Hepatocyte (in vitro differentiated cells): ENCODE data around the gene PRLH. TPM values are rescaled to one million over a fixed set of nuclear protein-coding genes. Genes with fewer than 3 reads are reported as not detected.

Source experiments
- DNase-seq: peaks from one replicate; pipeline ENCODE4 v3.0.0-alpha.2; 2016; ENCODE audit warnings: low spot score
- H2AFZ ChIP-seq: fragments of 200-600 bp; sonication (generic); 2 replicates; pipeline ENCODE4 v1.6.0; 2016; ENCODE audit warnings: antibody characterized with exemption, mild to moderate bottlenecking
- H3K27ac ChIP-seq: fragments of 200-600 bp; sonication (generic); 2 replicates; pipeline ENCODE4 v1.5.1; 2016; ENCODE audit warnings: mild to moderate bottlenecking
- H3K27me3 ChIP-seq: fragments of 200-600 bp; sonication (generic); 2 replicates; pipeline ENCODE4 v1.6.1; 2016
- H3K36me3 ChIP-seq: fragments of 200-600 bp; sonication (generic); replicated peaks from 2 replicates; pipeline ENCODE4 v1.5.1; 2016; ENCODE audit warnings: low read depth; ENCODE audit not compliant: insufficient read depth
- H3K4me1 ChIP-seq: fragments of 200-600 bp; sonication (generic); 2 replicates; pipeline ENCODE4 v1.5.1; 2016; ENCODE audit warnings: mild to moderate bottlenecking, moderate library complexity; ENCODE audit not compliant: insufficient read depth
- H3K4me2 ChIP-seq: fragments of 200-600 bp; sonication (generic); 2 replicates; pipeline ENCODE4 v1.6.0; 2016
- H3K4me3 ChIP-seq: fragments of 200-600 bp; sonication (generic); 2 replicates; pipeline ENCODE4 v1.5.1; 2016; ENCODE audit warnings: mild to moderate bottlenecking
- H3K79me2 ChIP-seq: fragments of 200-600 bp; sonication (generic); 2 replicates; pipeline ENCODE4 v1.6.0; 2017; ENCODE audit warnings: mild to moderate bottlenecking
- H3K9me2 ChIP-seq: fragments of 200-600 bp; sonication (generic); replicated peaks from 2 replicates; pipeline ENCODE4 v1.6.0; 2017; ENCODE audit warnings: mild to moderate bottlenecking; ENCODE audit not compliant: insufficient read depth
- H3K9me3 ChIP-seq: fragments of 200-600 bp; sonication (generic); 2 replicates; pipeline ENCODE4 v1.5.1; 2016; ENCODE audit warnings: low read depth, mild to moderate bottlenecking
- H4K20me1 ChIP-seq: fragments of 200-600 bp; sonication (generic); 2 replicates; pipeline ENCODE4 v1.6.0; 2016; ENCODE audit warnings: mild to moderate bottlenecking; ENCODE audit not compliant: insufficient read depth, poor library complexity, severe bottlenecking
- CTCF ChIP-seq: fragments of 200-600 bp; sonication (generic); IDR thresholded peaks from 2 replicates; pipeline ENCODE4 v1.5.1; 2016; ENCODE audit warnings: antibody characterized with exemption, mild to moderate bottlenecking; ENCODE audit not compliant: poor library complexity
- EZH2 ChIP-seq: fragments of 200-600 bp; sonication (generic); IDR thresholded peaks from 2 replicates; pipeline ENCODE4 v1.6.1; 2016; ENCODE audit warnings: antibody characterized with exemption, mild to moderate bottlenecking, borderline replicate concordance
- EZH2phosphoT487 ChIP-seq: fragments of 200-600 bp; sonication (generic); IDR thresholded peaks from one replicate; pipeline ENCODE4 v1.6.1; 2018; ENCODE audit warnings: antibody characterized with exemption, mild to moderate bottlenecking, low read depth, moderate library complexity; ENCODE audit not compliant: unreplicated experiment, severe bottlenecking
- WGBS: methylation state at CpG from one replicate; pipeline ENCODE4 v1.1.6; 2016; ENCODE audit warnings: low lambda C conversion rate; ENCODE audit errors: missing lambda C conversion rate; 5-methylcytosine and 5-hydroxymethylcytosine counted together
- polyA plus RNA-seq: library from polyadenylated mRNA; unstranded; fragments of >200 nt; fragmentation: Nextera tagmentation; extraction: Ambion mirVana; gene quantifications from 2 replicates; pipeline ENCODE4 v1.2.1, GENCODE V29; 2016
- total RNA-seq: library from RNA; depleted of rRNA; stranded (reverse); fragments of >200 nt; gene quantifications from 2 replicates; pipeline ENCODE4 v1.2.3, GENCODE V29; 2014

Gene PRLH
- total and polyA plus RNA-seq, 2 experiments from 2014 or later, result not detected

DNA sequence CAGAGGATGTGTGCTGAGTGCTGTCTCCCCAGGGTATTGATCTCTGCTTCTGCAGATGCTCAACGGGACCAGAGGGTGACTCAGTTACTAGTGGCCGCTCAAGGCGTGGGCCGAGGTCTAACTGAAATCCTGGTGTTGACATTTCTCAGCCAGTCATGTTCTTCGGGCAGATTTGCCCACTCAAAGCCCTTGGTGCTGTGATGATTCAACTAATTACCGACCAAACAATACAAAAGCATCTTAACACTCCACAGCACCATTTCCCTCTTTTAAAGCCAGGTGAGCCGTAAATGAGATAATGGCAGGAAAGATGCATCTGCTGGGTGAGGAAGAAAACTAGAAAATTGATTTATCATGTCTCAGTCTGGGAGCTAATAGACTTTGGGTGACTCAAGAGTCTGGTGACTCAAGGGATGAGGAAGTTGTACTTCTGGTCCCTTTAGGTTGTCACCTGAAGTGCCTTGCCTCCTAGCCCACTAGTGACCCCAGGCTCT is 32.7 kb upstream of the PRLH start:
- Histone ChIP-seq H3K9me2 (no peaks in the 10 kb centered on the region), H3K9me3 (no peaks in the 10 kb centered on the region), H3K27ac (no peak overlapping the region), H3K4me1 (no peaks in the 10 kb centered on the region), H3K79me2 (no peaks in the 10 kb centered on the region), H3K4me3 (no peak overlapping the region), H3K27me3 (no peaks in the 10 kb centered on the region), H2AFZ (no peak overlapping the region), H3K36me3 (no peaks in the 10 kb centered on the region), H4K20me1 (no peaks in the 10 kb centered on the region), H3K4me2 (no peak overlapping the region)
- DNase-seq, result no peak
- WGBS, result 68% methylated on average over 7 of the region's 7 CpGs
- no peak for TF ChIP-seq EZH2
- TF ChIP-seq CTCF, result no peak
- no peak for TF ChIP-seq EZH2phosphoT487

GRCh38 chr2:237534380-237534779 is 32.0 kb upstream of the PRLH start:
- 100% methylated on average over 1 of the region's 1 CpG for WGBS
- no peak for TF ChIP-seq EZH2phosphoT487
- TF ChIP-seq EZH2, result no peak
- no peak for TF ChIP-seq CTCF
- Histone ChIP-seq H3K9me2 (no peaks in the 10 kb centered on the region), H3K36me3 (no peaks in the 10 kb centered on the region), H2AFZ (no peak overlapping the region), H3K4me3 (no peak overlapping the region), H3K27ac (no peak overlapping the region), H4K20me1 (no peaks in the 10 kb centered on the region), H3K9me3 (no peaks in the 10 kb centered on the region), H3K27me3 (no peaks in the 10 kb centered on the region), H3K4me2 (no peak overlapping the region), H3K79me2 (no peaks in the 10 kb centered on the region), H3K4me1 (no peaks in the 10 kb centered on the region)
- DNase-seq, result no peak

DNA sequence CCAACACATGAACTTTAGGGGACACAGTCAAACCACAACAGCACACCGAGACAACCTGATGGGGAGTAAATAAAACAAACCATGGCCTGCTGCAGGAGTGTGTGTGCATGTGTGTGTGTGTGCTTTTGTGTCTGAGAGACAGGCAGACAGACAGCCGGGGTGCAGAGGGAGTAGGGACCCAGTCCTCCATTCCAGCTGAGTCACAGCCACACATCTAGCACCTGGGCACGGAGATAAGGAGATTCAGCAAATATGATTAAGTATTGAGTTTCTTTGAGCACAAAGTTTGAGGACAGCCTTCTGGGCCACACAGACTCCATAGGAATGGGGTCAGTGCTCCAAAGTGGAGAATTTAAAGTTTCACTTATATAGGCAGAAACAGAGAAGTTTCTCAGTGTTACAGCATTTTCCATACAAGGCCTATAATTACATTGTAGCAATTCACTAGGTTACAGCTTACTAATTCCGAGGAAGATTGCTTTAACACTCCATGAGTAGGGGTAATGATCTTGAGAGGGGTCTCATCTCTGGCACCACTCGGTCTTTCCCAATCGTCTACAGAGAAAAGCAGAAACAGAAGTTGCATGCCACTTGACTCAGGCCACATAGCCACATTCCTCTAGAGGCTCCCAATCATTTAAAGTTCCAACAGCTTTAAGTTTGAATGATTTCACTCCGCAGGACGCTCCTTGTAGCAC is 30.8 kb upstream of the PRLH start:
- Histone ChIP-seq H3K9me2 (no peaks in the 10 kb centered on the region), H3K4me1 (no peaks in the 10 kb centered on the region), H3K27me3 (no peaks in the 10 kb centered on the region), H3K4me3 (no peak overlapping the region), H3K36me3 (no peaks in the 10 kb centered on the region), H3K79me2 (no peaks in the 10 kb centered on the region), H3K27ac (no peak overlapping the region), H4K20me1 (no peaks in the 10 kb centered on the region), H2AFZ (no peak overlapping the region), H3K9me3 (no peaks in the 10 kb centered on the region), H3K4me2 (no peak overlapping the region)
- no peak for DNase-seq
- no peak for TF ChIP-seq EZH2phosphoT487
- no peak for TF ChIP-seq CTCF
- no peak for TF ChIP-seq EZH2
- WGBS, result 76% methylated on average over 8 of the region's 8 CpGs

DNA sequence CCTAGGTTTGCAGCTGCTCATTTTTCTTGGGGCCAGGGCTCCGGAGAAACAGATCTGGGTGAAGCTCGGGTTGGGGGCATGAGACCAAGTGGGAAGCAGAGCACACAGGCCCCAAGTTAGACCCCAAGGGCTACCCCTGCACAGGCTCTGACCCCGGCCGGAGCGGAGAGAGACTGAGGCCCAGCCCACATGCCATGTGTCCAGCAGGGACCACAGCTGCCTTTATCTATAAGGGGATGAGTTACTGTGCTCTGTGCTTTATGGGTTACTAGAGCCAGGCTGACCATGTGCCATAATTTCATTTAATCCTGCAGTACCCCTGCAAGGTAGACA is 30.3 kb upstream of the PRLH start:
- no peak overlapping the region for H3K4me2 ChIP-seq
- no peak overlapping the region for H2AFZ ChIP-seq
- H3K27ac ChIP-seq, result no peak overlapping the region
- WGBS, result 82% methylated on average over 5 of the region's 5 CpGs
- H4K20me1 ChIP-seq, result no peaks in the 10 kb centered on the region
- no peaks in the 10 kb centered on the region for H3K27me3 ChIP-seq
- no peak overlapping the region for H3K4me3 ChIP-seq
- no peaks in the 10 kb centered on the region for H3K79me2 ChIP-seq
- H3K36me3 ChIP-seq, result no peaks in the 10 kb centered on the region
- no peaks in the 10 kb centered on the region for H3K9me3 ChIP-seq
- DNase-seq, result no peak
- TF ChIP-seq EZH2phosphoT487 (no peak), CTCF (no peak)
- no peaks in the 10 kb centered on the region for H3K9me2 ChIP-seq
- H3K4me1 ChIP-seq, result peaks cover 4% of the 10 kb centered on the region
